Endodermal cell (in vitro differentiated cells): Measurements from ENCODE around the gene SLC26A8. TPM values are rescaled to one million over a fixed set of nuclear protein-coding genes. Genes with fewer than 3 reads are reported as not detected.
"Not testable (repeated sequence)": the region's sequence is repeated elsewhere in the genome, so short reads cannot be mapped to it uniquely, and the experiment has no call there.

ENCODE experiments used
- DNase-seq: peaks from one replicate; pipeline ENCODE4 v3.0.0-alpha.2; 2017
- H3K27ac ChIP-seq: 2 replicates; pipeline ENCODE4 v1.5.1; 2013; ENCODE audit warnings: mild to moderate bottlenecking, low read depth, low read length, moderate library complexity
- H3K27me3 ChIP-seq: 2 replicates; pipeline ENCODE4 v1.6.1; 2013; ENCODE audit warnings: mild to moderate bottlenecking, low read length, moderate library complexity; ENCODE audit not compliant: insufficient read depth, control insufficient read depth, poor library complexity, severe bottlenecking
- H3K36me3 ChIP-seq: 2 replicates; pipeline ENCODE4 v1.7.0; 2013; ENCODE audit warnings: mild to moderate bottlenecking, low read length, moderate library complexity; ENCODE audit not compliant: control insufficient read depth, insufficient read depth
- H3K4me1 ChIP-seq: one replicate; pipeline ENCODE4 v1.7.0; 2013; ENCODE audit warnings: low read length; ENCODE audit not compliant: control insufficient read depth, insufficient read depth
- H3K4me3 ChIP-seq: 2 replicates; pipeline ENCODE4 v1.5.1; 2013; ENCODE audit warnings: mild to moderate bottlenecking, low read length, moderate library complexity
- H3K9ac ChIP-seq: 2 replicates; pipeline ENCODE4 v1.6.1; 2013; ENCODE audit warnings: mild to moderate bottlenecking, low read length, moderate library complexity; ENCODE audit not compliant: poor library complexity, severe bottlenecking; ENCODE audit errors: extremely low read depth
- H3K9me3 ChIP-seq: 2 replicates; pipeline ENCODE4 v1.6.1; 2013; ENCODE audit warnings: mild to moderate bottlenecking, low read length, moderate library complexity; ENCODE audit not compliant: control insufficient read depth
- H3K27ac Mint-ChIP-seq: 2 replicates; pipeline ENCODE4 v1.8.0; 2020; ENCODE audit warnings: mixed read lengths
- H3K27me3 Mint-ChIP-seq: 2 replicates; pipeline ENCODE4 v1.8.0; 2021; ENCODE audit warnings: mild to moderate bottlenecking, mixed read lengths; ENCODE audit not compliant: insufficient read depth
- H3K36me3 Mint-ChIP-seq: 2 replicates; pipeline ENCODE4 v1.8.0; 2020; ENCODE audit warnings: low read depth, mixed read lengths
- H3K4me1 Mint-ChIP-seq: 2 replicates; pipeline ENCODE4 v1.8.0; 2020; ENCODE audit warnings: mixed read lengths
- H3K4me3 Mint-ChIP-seq: 2 replicates; pipeline ENCODE4 v1.8.0; 2020; ENCODE audit warnings: mild to moderate bottlenecking, moderate library complexity, mixed read lengths
- H3K9me3 Mint-ChIP-seq: 2 replicates; pipeline ENCODE4 v1.8.0; 2020; ENCODE audit warnings: mild to moderate bottlenecking, mixed read lengths
- WGBS, 2 experiments: methylation state at CpG; one replicate each; pipeline versions ENCODE4 v1.1.5 to v1.1.7; 2013; ENCODE audit warnings: missing lambda C conversion rate in 2 of 2, mixed read lengths in 1 of 2; ENCODE audit not compliant: insufficient coverage in 1 of 2, insufficient read length in 1 of 2; 5-methylcytosine and 5-hydroxymethylcytosine counted together
- total RNA-seq, 2 donors: library from RNA; stranded (reverse); fragmentation: NEBNext Ultra II Directional in 1 of 2; extraction: Animal tissue kit (Norgen Biotek cat#: 25700) in 1 of 2; gene quantifications; 2 replicates in 1 of 2; 3 replicates in 1 of 2; pipeline ENCODE4 v1.2.1, GENCODE V29; 2021
- TF ChIP-seq, protein P1 (sequence below): fragments of 200-600 bp; sonication (generic); conservative IDR thresholded peaks from 2 replicates; pipeline ENCODE4 v1.5.0; 2021; ENCODE audit warnings: antibody characterized with exemption, mild to moderate bottlenecking

The SLC26A8 gene
- total RNA-seq, 2 donors from 2014 or later, result not detected

DNA sequence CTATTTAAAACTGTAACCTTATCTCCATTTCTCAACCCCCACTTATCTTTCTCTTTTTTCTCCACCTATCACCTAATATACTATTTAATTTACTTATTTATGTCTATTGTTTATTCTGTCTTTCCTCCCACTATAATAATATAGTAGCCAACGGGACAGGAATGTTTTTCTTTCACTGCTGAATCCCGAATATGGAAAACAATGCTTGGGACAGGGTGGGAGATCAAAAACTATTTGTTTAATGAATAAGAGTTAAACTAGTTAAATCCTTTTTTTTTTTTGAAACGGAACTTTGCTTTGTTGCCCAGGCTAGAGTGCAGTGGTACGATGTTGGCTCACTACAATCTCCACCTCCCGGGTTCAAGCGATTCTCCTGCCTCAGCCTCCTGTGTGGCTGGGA is 109.9 kb downstream of the SLC26A8 start:
- H3K9me3 ChIP-seq, result peaks cover 37% of the 10 kb centered on the region
- no peak overlapping the region for H3K27ac ChIP-seq
- TF ChIP-seq, protein P1, sequence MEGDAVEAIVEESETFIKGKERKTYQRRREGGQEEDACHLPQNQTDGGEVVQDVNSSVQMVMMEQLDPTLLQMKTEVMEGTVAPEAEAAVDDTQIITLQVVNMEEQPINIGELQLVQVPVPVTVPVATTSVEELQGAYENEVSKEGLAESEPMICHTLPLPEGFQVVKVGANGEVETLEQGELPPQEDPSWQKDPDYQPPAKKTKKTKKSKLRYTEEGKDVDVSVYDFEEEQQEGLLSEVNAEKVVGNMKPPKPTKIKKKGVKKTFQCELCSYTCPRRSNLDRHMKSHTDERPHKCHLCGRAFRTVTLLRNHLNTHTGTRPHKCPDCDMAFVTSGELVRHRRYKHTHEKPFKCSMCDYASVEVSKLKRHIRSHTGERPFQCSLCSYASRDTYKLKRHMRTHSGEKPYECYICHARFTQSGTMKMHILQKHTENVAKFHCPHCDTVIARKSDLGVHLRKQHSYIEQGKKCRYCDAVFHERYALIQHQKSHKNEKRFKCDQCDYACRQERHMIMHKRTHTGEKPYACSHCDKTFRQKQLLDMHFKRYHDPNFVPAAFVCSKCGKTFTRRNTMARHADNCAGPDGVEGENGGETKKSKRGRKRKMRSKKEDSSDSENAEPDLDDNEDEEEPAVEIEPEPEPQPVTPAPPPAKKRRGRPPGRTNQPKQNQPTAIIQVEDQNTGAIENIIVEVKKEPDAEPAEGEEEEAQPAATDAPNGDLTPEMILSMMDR, result no peak
- peaks cover 81% of the 10 kb centered on the region for H3K36me3 ChIP-seq
- WGBS, 2 experiments, result 93 to 96% methylated on average over 4 to 6 of the region's 6 CpGs
- H3K27me3 Mint-ChIP-seq, result no peaks in the 10 kb centered on the region
- peaks cover 34% of the 10 kb centered on the region for H3K9me3 Mint-ChIP-seq
- H3K4me1 Mint-ChIP-seq, result peaks cover 14% of the 10 kb centered on the region
- no peaks in the 10 kb centered on the region for H3K4me1 ChIP-seq
- peak overlapping the region; percentile 55 for H3K27ac Mint-ChIP-seq
- no peak overlapping the region for H3K9ac ChIP-seq
- DNase-seq, result no peak
- no peak overlapping the region for H3K4me3 ChIP-seq
- H3K36me3 Mint-ChIP-seq, result peaks cover 61% of the 10 kb centered on the region
- no peaks in the 10 kb centered on the region for H3K27me3 ChIP-seq
- no peak overlapping the region for H3K4me3 Mint-ChIP-seq

- WGBS, 2 experiments, result 90 to 95% methylated on average over 4 to 8 of the region's 8 CpGs
- no peak overlapping the region for H3K9ac ChIP-seq
- no peaks in the 10 kb centered on the region for H3K27me3 Mint-ChIP-seq
Measured at GRCh38 chr6:35911871-35912653, 112.4 kb downstream of the SLC26A8 start.

DNA sequence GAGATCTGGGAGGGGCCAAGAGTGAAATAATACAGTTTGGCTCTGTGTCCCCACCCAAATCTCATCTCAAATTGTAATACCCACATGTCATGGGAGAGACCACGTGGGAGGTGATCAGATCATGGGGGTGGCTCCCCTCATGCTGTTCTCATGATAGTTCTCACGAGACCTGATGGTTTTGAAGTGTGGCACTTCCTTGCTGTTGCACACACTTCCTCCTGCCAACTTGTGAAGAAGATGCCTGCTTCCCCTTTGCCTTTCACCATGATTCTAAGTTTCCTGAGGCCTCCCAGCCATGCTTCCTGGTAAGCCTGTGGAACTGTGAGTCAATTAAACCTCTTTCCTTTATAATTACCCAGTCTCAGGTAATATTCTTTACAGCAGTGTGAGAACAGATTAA is 114.9 kb downstream of the SLC26A8 start:
- peaks cover 86% of the 10 kb centered on the region for H3K36me3 ChIP-seq
- not testable (repeated sequence) for H3K4me1 Mint-ChIP-seq
- peaks cover 51% of the 10 kb centered on the region for H3K9me3 Mint-ChIP-seq

More at GRCh38 chr6:35911871-35912653, 112.4 kb downstream of the SLC26A8 start:
- peaks cover 56% of the 10 kb centered on the region for H3K9me3 ChIP-seq
- H3K4me3 ChIP-seq, result no peak overlapping the region
- H3K4me1 Mint-ChIP-seq, result no peaks in the 10 kb centered on the region
- H3K36me3 ChIP-seq, result peaks cover 91% of the 10 kb centered on the region
- no peaks in the 10 kb centered on the region for H3K4me1 ChIP-seq
- H3K9me3 Mint-ChIP-seq, result peaks cover 51% of the 10 kb centered on the region
- H3K27ac Mint-ChIP-seq, result no peak overlapping the region
- peaks cover 80% of the 10 kb centered on the region for H3K36me3 Mint-ChIP-seq
- DNase-seq, result no peak
- H3K27ac ChIP-seq, result no peak overlapping the region
- no peaks in the 10 kb centered on the region for H3K27me3 ChIP-seq
- TF ChIP-seq, protein P1, result no peak
- H3K4me3 Mint-ChIP-seq, result no peak overlapping the region

GRCh38 chr6:35908753-35909401 is 115.6 kb downstream of the SLC26A8 start:
- peaks cover 85% of the 10 kb centered on the region for H3K36me3 ChIP-seq
- WGBS, 2 experiments, result 96 to 98% methylated on average over 5 of the region's 5 CpGs
- not testable (repeated sequence) for H3K27ac Mint-ChIP-seq

More for the DNA sequence above, 114.9 kb downstream of the SLC26A8 start:
- H3K27me3 Mint-ChIP-seq, H3K27ac ChIP-seq, DNase-seq, H3K4me1 ChIP-seq, H3K9ac ChIP-seq, H3K27me3 ChIP-seq, H3K27ac Mint-ChIP-seq, H3K4me3 Mint-ChIP-seq: not testable (repeated sequence)
- Histone ChIP-seq H3K4me3 (peak overlapping the region; percentile 59), H3K9me3 (peaks cover 56% of the 10 kb centered on the region)
- peaks cover 81% of the 10 kb centered on the region for H3K36me3 Mint-ChIP-seq
- 88 to 91% methylated on average over 1 to 2 of the region's 2 CpGs for WGBS, 2 experiments

More at GRCh38 chr6:35908753-35909401, 115.6 kb downstream of the SLC26A8 start:
- not testable (repeated sequence) for H3K27me3 Mint-ChIP-seq, DNase-seq, H3K27me3 ChIP-seq, H3K4me1 Mint-ChIP-seq, H3K4me3 Mint-ChIP-seq, H3K9ac ChIP-seq, H3K27ac ChIP-seq, H3K4me1 ChIP-seq
- Histone ChIP-seq H3K4me3 (peak overlapping the region; percentile 59), H3K9me3 (peaks cover 56% of the 10 kb centered on the region)
- Mint-ChIP-seq H3K36me3 (peaks cover 82% of the 10 kb centered on the region), H3K9me3 (peaks cover 51% of the 10 kb centered on the region)
